H9 (cell line): ENCODE measurements around the gene RPAP2. TPM values are rescaled to one million over a fixed set of nuclear protein-coding genes. Genes with fewer than 3 reads are reported as not detected.

Source experiments
- DNase-seq: peaks from one replicate; pipeline ENCODE4 v3.0.0-alpha.2; 2017
- H2AFZ ChIP-seq: one replicate; pipeline ENCODE4 v1.6.1; 2013; ENCODE audit warnings: mild to moderate bottlenecking, low read length, control low read depth, moderate library complexity
- H2AK5ac ChIP-seq: 2 replicates; pipeline ENCODE4 v1.6.1; 2013; ENCODE audit warnings: low read length, control low read depth, mixed read lengths; ENCODE audit not compliant: insufficient read length
- H2BK120ac ChIP-seq: one replicate; pipeline ENCODE4 v1.6.1; 2013; ENCODE audit warnings: low read depth, mild to moderate bottlenecking, low read length, control low read depth, inconsistent platforms; ENCODE audit not compliant: poor library complexity, severe bottlenecking
- H2BK12ac ChIP-seq: 2 replicates; pipeline ENCODE4 v1.6.1; 2013; ENCODE audit warnings: low read length, control low read depth, mixed read lengths, low read depth; ENCODE audit not compliant: insufficient read length
- H2BK15ac ChIP-seq: 2 replicates; pipeline ENCODE4 v1.6.1; 2013; ENCODE audit warnings: low read depth, low read length, control low read depth
- H2BK20ac ChIP-seq: one replicate; pipeline ENCODE4 v1.6.1; 2013; ENCODE audit warnings: low read depth, mild to moderate bottlenecking, low read length, control low read depth, inconsistent platforms; ENCODE audit not compliant: poor library complexity, severe bottlenecking
- H2BK5ac ChIP-seq: 2 replicates; pipeline ENCODE4 v1.6.1; 2013; ENCODE audit warnings: low read length, control low read depth, mixed read lengths; ENCODE audit not compliant: insufficient read length
- H3K14ac ChIP-seq: 2 replicates; pipeline ENCODE4 v1.6.1; 2013; ENCODE audit warnings: low read length, control low read depth; ENCODE audit not compliant: insufficient read depth
- H3K18ac ChIP-seq: 2 replicates; pipeline ENCODE4 v1.6.1; 2013; ENCODE audit warnings: low read depth, mild to moderate bottlenecking, mixed read lengths, low read length, control low read depth; ENCODE audit not compliant: insufficient read length
- H3K23ac ChIP-seq: 2 replicates; pipeline ENCODE4 v1.6.1; 2013; ENCODE audit warnings: low read length, control low read depth, mixed read lengths, low read depth; ENCODE audit not compliant: insufficient read length
- H3K23me2 ChIP-seq: 2 replicates; pipeline ENCODE4 v1.6.1; 2013; ENCODE audit warnings: low read depth, mild to moderate bottlenecking, mixed read lengths, low read length, control low read depth; ENCODE audit not compliant: insufficient read length, poor library complexity, severe bottlenecking
- H3K27ac ChIP-seq: 2 replicates; pipeline ENCODE4 v1.5.1; 2013; ENCODE audit warnings: low read length, control low read depth, mixed read lengths, low read depth; ENCODE audit not compliant: insufficient read length
- H3K27me3 ChIP-seq: 2 replicates; pipeline ENCODE4 v1.6.1; 2013; ENCODE audit warnings: low read length, control low read depth, inconsistent platforms; ENCODE audit not compliant: insufficient read depth
- H3K4ac ChIP-seq: 2 replicates; pipeline ENCODE4 v1.6.1; 2013; ENCODE audit warnings: low read depth, mild to moderate bottlenecking, control low read depth, inconsistent platforms, low read length, moderate library complexity
- H3K4me1 ChIP-seq: 2 replicates; pipeline ENCODE4 v1.6.1; 2013; ENCODE audit warnings: low read length, control low read depth, inconsistent platforms; ENCODE audit not compliant: insufficient read depth
- H3K4me2 ChIP-seq: 2 replicates; pipeline ENCODE4 v1.6.1; 2013; ENCODE audit warnings: low read length, control low read depth, mixed read lengths; ENCODE audit not compliant: insufficient read length, insufficient read depth
- H3K56ac ChIP-seq: 2 replicates; pipeline ENCODE4 v1.6.1; 2013; ENCODE audit warnings: low read depth, mild to moderate bottlenecking, mixed read lengths, low read length, control low read depth; ENCODE audit not compliant: insufficient read length
- H3K79me1 ChIP-seq: 2 replicates; pipeline ENCODE4 v1.6.1; 2013; ENCODE audit warnings: low read depth, mild to moderate bottlenecking, moderate library complexity, low read length, control low read depth, inconsistent platforms; ENCODE audit not compliant: insufficient read depth, poor library complexity, severe bottlenecking
- H3K79me2 ChIP-seq: 2 replicates; pipeline ENCODE4 v1.6.1; 2013; ENCODE audit warnings: low read length, control low read depth, inconsistent platforms; ENCODE audit not compliant: insufficient read depth
- H3K9ac ChIP-seq: 2 replicates; pipeline ENCODE4 v1.6.1; 2013; ENCODE audit warnings: low read length, control low read depth, mixed read lengths; ENCODE audit not compliant: insufficient read length; ENCODE audit errors: extremely low read depth
- H3K9me3 ChIP-seq: one replicate; pipeline ENCODE4 v1.6.1; 2013; ENCODE audit warnings: low read depth, low read length, inconsistent platforms; ENCODE audit not compliant: control insufficient read depth
- H3T11ph ChIP-seq: one replicate; pipeline ENCODE4 v1.6.1; 2013; ENCODE audit warnings: mild to moderate bottlenecking, low read length, control low read depth, inconsistent platforms
- H4K20me1 ChIP-seq: one replicate; pipeline ENCODE4 v1.6.1; 2013; ENCODE audit not compliant: control insufficient read depth, insufficient read length, insufficient read depth
- H4K5ac ChIP-seq: 2 replicates; pipeline ENCODE4 v1.6.1; 2013; ENCODE audit warnings: low read depth, mild to moderate bottlenecking, mixed read lengths, low read length, control low read depth; ENCODE audit not compliant: insufficient read length
- H4K8ac ChIP-seq: replicated peaks from 2 replicates; pipeline ENCODE4 v1.6.1; 2013; ENCODE audit warnings: low read length, control low read depth, mixed read lengths, low read depth; ENCODE audit not compliant: insufficient read length
- H4K91ac ChIP-seq: 2 replicates; pipeline ENCODE4 v1.6.1; 2013; ENCODE audit warnings: low read depth, mild to moderate bottlenecking, moderate library complexity, mixed read lengths, low read length, control low read depth; ENCODE audit not compliant: insufficient read length
- H3K27ac Mint-ChIP-seq, 3 experiments: 2 replicates in 2 of 3; 3 replicates in 1 of 3; pipeline ENCODE4 v1.8.0; 2020 to 2021; ENCODE audit warnings: mixed read lengths in 3 of 3, mild to moderate bottlenecking in 1 of 3, moderate library complexity in 1 of 3
- H3K27me3 Mint-ChIP-seq: 2 replicates; pipeline ENCODE4 v1.8.0; 2021; ENCODE audit warnings: low read depth, mild to moderate bottlenecking, moderate library complexity, mixed read lengths
- H3K36me3 Mint-ChIP-seq, 3 experiments: 2 replicates in 2 of 3; 3 replicates in 1 of 3; pipeline ENCODE4 v1.8.0; 2020 to 2021; ENCODE audit warnings: low read depth in 3 of 3, mixed read lengths in 3 of 3; ENCODE audit not compliant: insufficient read depth in 1 of 3
- H3K4me1 Mint-ChIP-seq, 2 experiments: 2 replicates each; pipeline ENCODE4 v1.8.0; 2020; ENCODE audit warnings: mixed read lengths in 2 of 2
- H3K4me3 Mint-ChIP-seq, 2 experiments: 2 replicates in 1 of 2; 3 replicates in 1 of 2; pipeline ENCODE4 v1.8.0; 2020 to 2021; ENCODE audit warnings: mild to moderate bottlenecking in 2 of 2, mixed read lengths in 2 of 2, moderate library complexity in 1 of 2
- H3K9me3 Mint-ChIP-seq, 2 experiments: 2 replicates in 1 of 2; 3 replicates in 1 of 2; pipeline ENCODE4 v1.8.0; 2020; ENCODE audit warnings: mild to moderate bottlenecking in 2 of 2, mixed read lengths in 2 of 2, moderate library complexity in 1 of 2
- WGBS: extraction: QIAGEN DNeasy Blood & Tissue Kit; methylation state at CpG from one replicate; pipeline ENCODE4 v1.1.7; 2013; ENCODE audit warnings: missing lambda C conversion rate, low lambda C conversion rate, mixed read lengths; ENCODE audit not compliant: insufficient read length; ENCODE audit errors: extremely low coverage; 5-methylcytosine and 5-hydroxymethylcytosine counted together
- total RNA-seq: library from RNA; stranded (reverse); gene quantifications from 2 replicates; pipeline ENCODE4 v1.2.1, GENCODE V29; 2021
- TF ChIP-seq, protein P1 (sequence below): fragments of 200-600 bp; sonication (generic); conservative IDR thresholded peaks from 3 replicates; pipeline ENCODE4 v1.8.0; 2021; ENCODE audit warnings: antibody characterized with exemption, mild to moderate bottlenecking

The RPAP2 gene
- total RNA-seq, 1 experiment from 2014 or later, result 27.4 TPM

GRCh38 chr1:92363401-92363800, 64.5 kb downstream of the RPAP2 start:
- H3K14ac ChIP-seq, result no peak overlapping the region
- TF ChIP-seq, protein P1, sequence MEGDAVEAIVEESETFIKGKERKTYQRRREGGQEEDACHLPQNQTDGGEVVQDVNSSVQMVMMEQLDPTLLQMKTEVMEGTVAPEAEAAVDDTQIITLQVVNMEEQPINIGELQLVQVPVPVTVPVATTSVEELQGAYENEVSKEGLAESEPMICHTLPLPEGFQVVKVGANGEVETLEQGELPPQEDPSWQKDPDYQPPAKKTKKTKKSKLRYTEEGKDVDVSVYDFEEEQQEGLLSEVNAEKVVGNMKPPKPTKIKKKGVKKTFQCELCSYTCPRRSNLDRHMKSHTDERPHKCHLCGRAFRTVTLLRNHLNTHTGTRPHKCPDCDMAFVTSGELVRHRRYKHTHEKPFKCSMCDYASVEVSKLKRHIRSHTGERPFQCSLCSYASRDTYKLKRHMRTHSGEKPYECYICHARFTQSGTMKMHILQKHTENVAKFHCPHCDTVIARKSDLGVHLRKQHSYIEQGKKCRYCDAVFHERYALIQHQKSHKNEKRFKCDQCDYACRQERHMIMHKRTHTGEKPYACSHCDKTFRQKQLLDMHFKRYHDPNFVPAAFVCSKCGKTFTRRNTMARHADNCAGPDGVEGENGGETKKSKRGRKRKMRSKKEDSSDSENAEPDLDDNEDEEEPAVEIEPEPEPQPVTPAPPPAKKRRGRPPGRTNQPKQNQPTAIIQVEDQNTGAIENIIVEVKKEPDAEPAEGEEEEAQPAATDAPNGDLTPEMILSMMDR, result no peak

More at GRCh38 chr1:92363401-92363800, 64.5 kb downstream of the RPAP2 start:
- H3K9me3 Mint-ChIP-seq, result no peaks in the 10 kb centered on the region
- no peaks in the 10 kb centered on the region for H3K23me2 ChIP-seq
- H3K56ac ChIP-seq, result no peak overlapping the region
- no peaks in the 10 kb centered on the region for H3K9me3 ChIP-seq
- no peak overlapping the region for H3T11ph ChIP-seq
- H2BK12ac ChIP-seq, result no peak overlapping the region
- H2BK120ac ChIP-seq, result no peak overlapping the region
- no peaks in the 10 kb centered on the region for H3K4me1 Mint-ChIP-seq
- no peak overlapping the region for H3K4me2 ChIP-seq
- no peak overlapping the region for H2AK5ac ChIP-seq
- no peaks in the 10 kb centered on the region for H3K79me2 ChIP-seq
- no peak overlapping the region for H2BK20ac ChIP-seq
- H3K79me1 ChIP-seq, result no peaks in the 10 kb centered on the region
- no peak overlapping the region for H2BK5ac ChIP-seq
- no peak overlapping the region for H2BK15ac ChIP-seq
- no peak overlapping the region for H3K4ac ChIP-seq
- H3K27ac Mint-ChIP-seq, result no peak overlapping the region
- no peak overlapping the region for H3K4me3 Mint-ChIP-seq
- H3K4me1 ChIP-seq, result no peaks in the 10 kb centered on the region
- WGBS, result no CpG with 5 or more reads among the region's 3 CpGs
- H4K91ac ChIP-seq, result no peak overlapping the region
- H2AFZ ChIP-seq, result no peak overlapping the region
- H3K9ac ChIP-seq, result no peak overlapping the region
- H3K36me3 Mint-ChIP-seq, result peaks cover 3 to 10% (median 5%) of the 10 kb centered on the region in 3 experiments; a peak in 5 of 7 replicates
- H3K23ac ChIP-seq, result no peak overlapping the region
- H3K27me3 Mint-ChIP-seq, result no peaks in the 10 kb centered on the region
- no peak overlapping the region for H3K27ac ChIP-seq
- H3K18ac ChIP-seq, result no peak overlapping the region
- no peak overlapping the region for H4K8ac ChIP-seq
- no peaks in the 10 kb centered on the region for H4K20me1 ChIP-seq
- H4K5ac ChIP-seq, result no peak overlapping the region
- no peaks in the 10 kb centered on the region for H3K27me3 ChIP-seq
- no peak for DNase-seq
